ENCODE data around the gene TRAPPC12.
"Not testable (repeated sequence)": the region's sequence is repeated elsewhere in the genome, so short reads cannot be mapped to it uniquely, and the experiment has no call there.

Gene TRAPPC12

GRCh38 chr2:3432693-3433338 lies 53.3 kb downstream of the TRAPPC12 start:
- DNase-seq (ENCODE audit: low read depth in 2 of 2): no peak

DNA sequence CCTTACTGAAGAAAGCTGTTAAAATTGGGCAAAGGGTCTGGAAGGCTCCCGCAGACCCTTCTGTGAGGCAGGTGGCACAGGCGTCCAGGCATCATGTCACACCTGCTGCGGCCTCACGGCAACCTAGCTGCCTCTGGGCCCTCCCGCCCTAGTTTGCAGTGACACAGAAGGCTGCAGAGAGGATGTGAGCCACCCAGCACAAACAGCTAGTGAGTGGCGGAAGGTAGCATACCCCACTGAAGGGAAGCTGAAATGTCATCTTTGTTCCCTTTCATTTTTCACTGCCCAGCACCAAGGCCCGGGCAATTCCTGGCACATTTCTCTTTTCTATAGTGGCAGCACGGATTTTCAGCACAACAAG lies 53.8 kb downstream of the TRAPPC12 start:
- no peak for DNase-seq (ENCODE audit: low read depth in 2 of 2)

DNA sequence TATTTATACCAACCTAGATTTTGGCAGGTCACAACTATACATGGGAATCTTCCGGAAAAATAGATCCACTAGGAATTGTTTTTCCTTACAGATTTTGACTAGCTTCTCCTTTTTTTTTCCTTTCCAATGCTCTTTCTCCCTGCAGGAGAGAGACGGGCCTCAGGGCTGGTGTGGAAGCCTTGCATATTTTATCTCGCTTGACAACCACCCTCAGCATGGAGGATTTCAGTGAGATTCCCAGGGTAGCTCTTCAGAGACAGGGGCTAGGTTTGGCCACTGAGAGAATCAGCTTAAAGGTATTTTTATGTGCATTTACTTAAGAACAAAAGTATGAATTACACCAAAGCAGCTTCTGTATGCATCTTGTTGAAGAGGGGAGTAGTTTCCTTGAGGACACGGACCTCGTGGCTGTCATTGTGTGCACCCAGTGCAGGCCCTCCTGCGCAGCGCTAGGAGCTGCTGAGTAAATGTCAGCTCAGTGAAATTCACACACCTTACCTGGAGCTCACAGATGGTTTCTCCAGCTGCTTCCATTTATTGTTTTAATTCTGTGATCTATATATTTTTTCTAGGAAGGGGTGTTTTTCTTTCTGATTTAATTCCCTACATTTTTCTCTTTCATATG lies 54.4 kb downstream of the TRAPPC12 start:
- no peak for DNase-seq (ENCODE audit: low read depth in 2 of 2)

- DNase-seq (ENCODE audit: low read depth in 2 of 2): no peak
Observed at GRCh38 chr2:3434654-3435053, 55.2 kb downstream of the TRAPPC12 start.

DNA sequence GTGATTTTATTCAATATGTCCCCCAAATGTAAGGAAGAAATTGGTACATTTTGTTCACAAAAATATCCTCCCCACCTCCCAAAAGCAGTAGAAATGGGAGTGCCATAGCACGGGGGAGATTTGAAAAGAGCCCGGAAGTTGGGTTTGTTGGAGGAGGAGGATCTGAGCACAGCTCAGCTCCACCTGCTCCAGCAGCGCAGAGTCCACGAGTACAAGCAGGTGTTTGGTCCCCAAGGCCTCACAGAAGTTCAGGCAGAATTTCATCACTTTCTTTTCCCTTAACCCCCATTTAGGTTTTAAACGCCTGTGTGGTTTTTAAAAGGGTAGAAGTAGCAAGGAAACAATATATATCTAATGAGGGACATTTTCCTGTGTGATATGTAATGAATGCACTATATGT lies 56.0 kb downstream of the TRAPPC12 start:
- DNase-seq (ENCODE audit: low read depth in 2 of 2): no peak

GRCh38 chr2:3440477-3440876 lies 61.0 kb downstream of the TRAPPC12 start:
- DNase-seq (ENCODE audit: low read depth in 2 of 2): no peak

GRCh38 chr2:3441465-3441864 lies 62.0 kb downstream of the TRAPPC12 start:
- no peak for DNase-seq (ENCODE audit: low read depth in 2 of 2)

- no peak for DNase-seq (ENCODE audit: low read depth in 2 of 2)
Observed at GRCh38 chr2:3442185-3442584, 62.7 kb downstream of the TRAPPC12 start.

GRCh38 chr2:3443083-3443482 lies 63.6 kb downstream of the TRAPPC12 start:
- DNase-seq (ENCODE audit: low read depth in 2 of 2): no peak

- no peak for DNase-seq (ENCODE audit: low read depth in 2 of 2)
Observed at GRCh38 chr2:3443506-3444084, 64.1 kb downstream of the TRAPPC12 start.

DNA sequence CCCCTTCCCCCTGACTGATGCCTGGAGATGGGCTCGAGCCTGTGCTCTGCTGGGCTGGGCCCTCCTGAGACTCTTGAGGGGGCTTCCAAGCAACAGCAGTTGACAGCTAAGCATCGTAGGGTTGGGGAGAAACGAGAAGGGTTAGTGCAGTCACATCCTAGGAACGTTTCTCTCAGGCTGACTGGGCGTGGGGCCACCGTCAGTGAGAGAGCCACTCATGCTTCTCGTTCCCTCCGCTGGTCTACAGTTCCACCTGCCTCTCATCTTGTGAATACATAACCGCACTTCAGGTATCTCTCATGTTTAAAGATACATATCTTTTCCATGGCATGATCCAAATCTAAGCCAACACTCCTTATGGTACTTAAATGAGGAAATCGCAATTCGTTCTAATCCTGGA lies 66.4 kb downstream of the TRAPPC12 start:
- DNase-seq (ENCODE audit: low read depth in 2 of 2): no peak

DNA sequence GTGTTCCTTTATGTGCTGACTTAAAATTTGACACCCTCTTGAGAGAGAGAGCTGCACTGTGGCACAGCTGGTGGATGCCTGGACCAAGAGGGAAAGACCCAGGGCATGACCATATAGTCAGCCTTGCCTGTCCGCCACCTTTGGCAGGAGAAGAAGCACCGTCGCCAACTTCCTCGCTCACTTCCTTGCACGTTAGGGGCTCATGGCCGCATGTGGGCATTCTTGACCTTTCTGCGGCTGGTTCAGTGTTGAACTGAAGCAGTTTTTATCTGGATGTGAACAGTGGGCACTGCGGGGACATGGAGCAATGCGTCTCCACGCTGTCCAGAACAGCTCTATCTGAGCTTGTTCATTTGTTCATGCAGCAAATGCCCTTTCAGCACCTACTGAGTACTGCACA lies 66.9 kb downstream of the TRAPPC12 start:
- no peak for DNase-seq (ENCODE audit: low read depth in 2 of 2)

DNA sequence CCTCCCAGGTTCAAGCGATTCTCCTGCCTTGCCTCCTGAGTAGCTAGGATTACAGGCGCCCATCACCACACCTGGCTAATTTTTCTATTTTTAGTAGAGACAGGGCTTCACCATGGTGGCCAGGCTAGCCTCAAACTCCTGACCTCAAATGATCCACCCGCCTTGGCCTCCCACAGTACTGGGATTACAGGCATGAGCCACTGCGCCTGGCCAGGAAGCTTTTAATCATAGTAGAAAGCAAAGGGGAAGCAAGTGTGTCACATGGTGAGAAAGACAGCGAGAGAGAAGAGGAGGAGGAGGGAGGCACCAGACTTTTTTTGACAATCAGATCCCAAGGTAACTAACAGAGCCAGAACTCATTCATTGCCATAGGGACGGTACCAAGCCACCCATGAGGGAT lies 67.7 kb downstream of the TRAPPC12 start:
- DNase-seq (ENCODE audit: low read depth in 2 of 2): not testable (repeated sequence)

DNA sequence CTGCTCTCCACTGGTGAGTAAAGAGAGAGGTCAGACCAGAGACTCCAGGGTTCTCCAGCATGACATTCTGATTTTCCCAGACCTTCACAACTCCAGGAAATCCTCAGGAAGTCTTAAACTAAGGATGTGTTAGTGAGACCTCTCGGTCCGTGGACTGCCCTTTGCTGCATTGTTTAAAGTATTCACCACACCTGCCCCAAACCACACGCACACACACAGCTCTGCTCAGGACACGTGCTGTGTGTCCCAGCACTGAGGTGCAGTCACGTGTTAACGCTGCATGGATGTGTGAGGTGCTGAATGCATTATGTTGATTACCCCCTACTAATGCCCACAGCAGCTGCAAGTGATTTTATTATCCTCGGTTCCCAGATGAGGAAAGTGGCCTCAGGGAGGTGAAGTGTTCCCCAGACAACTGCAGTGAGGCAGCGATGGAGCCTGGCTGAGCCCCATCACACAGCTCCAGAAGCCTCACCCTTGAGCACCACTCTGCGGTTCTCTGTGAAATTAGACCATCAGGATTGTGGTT lies 68.4 kb downstream of the TRAPPC12 start:
- no peak for DNase-seq (ENCODE audit: low read depth in 2 of 2)

GRCh38 chr2:3448441-3448911 lies 69.0 kb downstream of the TRAPPC12 start:
- DNase-seq (ENCODE audit: low read depth in 2 of 2): not testable (repeated sequence)

- no peak for DNase-seq (ENCODE audit: low read depth in 2 of 2)
Observed at GRCh38 chr2:3449086-3449485, 69.6 kb downstream of the TRAPPC12 start.

DNA sequence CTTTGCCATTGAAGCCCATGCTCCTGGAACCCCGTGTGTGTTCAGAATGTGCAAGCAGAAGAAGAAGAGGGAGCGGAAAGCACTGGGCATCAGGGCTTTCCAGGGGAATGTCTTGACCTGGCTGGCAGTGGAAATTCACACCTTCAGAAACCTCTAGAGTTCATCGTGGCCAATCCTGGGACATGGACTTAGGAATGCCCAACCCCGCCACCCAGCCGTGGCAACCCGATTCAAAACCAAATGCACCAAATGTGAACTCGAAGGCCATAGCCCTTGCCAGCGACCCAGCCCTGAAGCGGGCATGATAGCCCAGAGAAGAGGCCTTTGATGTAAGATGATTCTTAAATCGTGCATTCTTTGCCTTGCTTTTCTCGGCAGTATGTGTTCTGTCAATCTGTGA lies 70.4 kb downstream of the TRAPPC12 start:
- no peak for DNase-seq (ENCODE audit: low read depth in 2 of 2)

- DNase-seq (ENCODE audit: low read depth in 2 of 2): no peak
Observed at GRCh38 chr2:3450385-3451010, 71.0 kb downstream of the TRAPPC12 start.

- no peak for DNase-seq (ENCODE audit: low read depth in 2 of 2)
Observed at GRCh38 chr2:3451169-3451568, 71.7 kb downstream of the TRAPPC12 start.

DNA sequence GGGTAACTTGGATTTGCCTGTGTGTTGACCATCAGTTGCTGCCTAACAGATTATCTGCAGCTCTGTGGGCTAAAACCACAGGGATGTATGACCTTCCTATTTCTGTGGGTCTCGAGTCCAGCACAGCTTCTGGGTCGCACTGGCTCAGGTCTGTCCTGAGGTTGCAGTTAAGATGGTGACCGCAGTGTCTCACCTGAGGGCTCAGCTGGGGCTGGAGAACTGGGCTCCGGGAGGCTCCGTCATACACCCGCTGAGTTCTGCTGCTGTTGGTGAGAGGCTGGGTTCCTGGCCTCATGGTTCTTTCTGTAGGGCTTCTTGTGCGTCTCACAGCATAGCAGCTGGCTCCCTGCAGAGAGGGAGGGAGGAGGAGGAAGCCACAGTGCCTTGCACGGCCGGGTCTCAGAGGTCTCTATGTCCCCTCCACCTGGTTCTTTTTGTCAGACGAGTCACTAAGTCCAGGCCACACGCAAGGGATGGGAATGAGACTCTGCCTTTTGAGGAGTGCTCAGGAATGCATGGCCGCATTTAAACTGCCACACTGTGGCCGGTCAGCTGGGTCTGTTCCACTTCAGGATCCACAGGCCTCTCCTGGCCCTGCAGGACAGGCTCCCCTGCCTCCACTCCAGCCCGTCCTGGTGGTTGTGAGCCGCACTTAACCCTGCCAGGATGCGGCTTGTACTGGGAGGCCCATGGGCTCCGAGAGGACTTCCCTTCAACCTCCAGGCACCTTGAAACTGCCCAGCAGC lies 72.6 kb downstream of the TRAPPC12 start:
- DNase-seq (ENCODE audit: low read depth in 2 of 2): no peak

DNA sequence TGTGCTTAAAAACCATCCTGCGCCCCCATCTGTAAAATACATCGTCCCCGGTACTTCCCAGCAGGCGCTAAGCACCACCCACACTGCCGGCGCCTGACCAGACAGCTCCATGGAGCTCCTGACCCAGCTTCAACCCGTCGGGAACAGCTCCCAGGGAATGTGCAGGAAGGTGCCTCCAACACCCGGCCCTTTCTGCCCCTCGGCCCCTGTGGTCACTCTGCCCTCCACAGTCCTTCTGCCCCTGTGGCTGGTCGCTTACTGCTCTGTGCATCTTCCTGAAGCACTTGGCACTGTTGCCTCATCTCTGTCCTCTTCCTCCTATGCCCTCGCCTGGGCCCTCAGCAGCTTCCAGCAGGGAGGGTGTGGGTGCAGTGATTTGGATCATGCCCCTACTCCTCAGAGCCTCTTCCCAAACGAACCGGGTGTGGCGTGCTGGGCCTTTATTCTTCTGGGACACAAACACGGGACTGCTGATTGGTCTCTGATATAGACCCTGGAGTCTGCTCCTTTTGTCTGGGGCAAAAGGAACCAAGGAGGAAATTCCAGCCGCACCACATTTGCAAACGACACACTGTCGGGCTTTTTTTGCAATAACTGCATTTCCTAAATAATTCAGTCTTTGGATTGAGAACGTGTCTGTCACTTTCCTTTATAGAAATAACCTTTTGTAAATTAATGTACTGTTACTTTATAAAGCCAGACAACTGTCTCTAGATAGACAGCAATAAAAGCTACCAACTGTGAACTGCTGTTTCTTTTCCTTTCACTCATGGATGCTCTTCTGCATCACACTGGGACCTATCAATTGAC lies 73.9 kb downstream of the TRAPPC12 start:
- no peak for DNase-seq (ENCODE audit: low read depth in 2 of 2)
